Measurements from ENCODE around the gene ID1. TPM values are rescaled to one million over a fixed set of nuclear protein-coding genes. Genes with fewer than 3 reads are reported as not detected.
A peak's percentile ranks its signal among the peaks of the same experiment; 100 is the strongest.

Gene ID1
- total and polyA plus RNA-seq, 2 of the 13 experiments (the other 11 are each of a cell fraction or from before 2014, with no cell fraction given), result 320 to 419 TPM

DNA sequence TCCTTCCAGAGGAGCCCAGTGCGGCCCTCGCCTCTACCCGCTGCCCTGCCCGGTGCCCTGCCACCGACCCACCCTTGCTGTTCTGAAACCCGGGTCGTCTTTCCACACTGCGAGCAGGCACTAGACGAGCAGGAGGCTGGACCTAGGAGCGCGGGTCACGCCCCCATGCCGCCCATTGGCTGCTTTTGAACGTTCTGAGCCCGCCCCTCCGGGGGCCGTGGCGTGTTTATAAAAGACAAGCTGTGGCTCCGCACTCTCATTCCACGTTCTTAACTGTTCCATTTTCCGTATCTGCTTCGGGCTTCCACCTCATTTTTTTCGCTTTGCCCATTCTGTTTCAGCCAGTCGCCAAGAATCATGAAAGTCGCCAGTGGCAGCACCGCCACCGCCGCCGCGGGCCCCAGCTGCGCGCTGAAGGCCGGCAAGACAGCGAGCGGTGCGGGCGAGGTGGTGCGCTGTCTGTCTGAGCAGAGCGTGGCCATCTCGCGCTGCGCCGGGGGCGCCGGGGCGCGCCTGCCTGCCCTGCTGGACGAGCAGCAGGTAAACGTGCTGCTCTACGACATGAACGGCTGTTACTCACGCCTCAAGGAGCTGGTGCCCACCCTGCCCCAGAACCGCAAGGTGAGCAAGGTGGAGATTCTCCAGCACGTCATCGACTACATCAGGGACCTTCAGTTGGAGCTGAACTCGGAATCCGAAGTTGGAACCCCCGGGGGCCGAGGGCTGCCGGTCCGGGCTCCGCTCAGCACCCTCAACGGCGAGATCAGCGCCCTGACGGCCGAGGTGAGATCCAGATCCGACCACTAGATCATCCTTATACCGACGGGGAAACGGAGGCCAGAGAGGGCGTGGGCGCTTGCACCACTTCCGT is at the start of gene ID1 (continued):
- TF ChIP-seq, protein P1, sequence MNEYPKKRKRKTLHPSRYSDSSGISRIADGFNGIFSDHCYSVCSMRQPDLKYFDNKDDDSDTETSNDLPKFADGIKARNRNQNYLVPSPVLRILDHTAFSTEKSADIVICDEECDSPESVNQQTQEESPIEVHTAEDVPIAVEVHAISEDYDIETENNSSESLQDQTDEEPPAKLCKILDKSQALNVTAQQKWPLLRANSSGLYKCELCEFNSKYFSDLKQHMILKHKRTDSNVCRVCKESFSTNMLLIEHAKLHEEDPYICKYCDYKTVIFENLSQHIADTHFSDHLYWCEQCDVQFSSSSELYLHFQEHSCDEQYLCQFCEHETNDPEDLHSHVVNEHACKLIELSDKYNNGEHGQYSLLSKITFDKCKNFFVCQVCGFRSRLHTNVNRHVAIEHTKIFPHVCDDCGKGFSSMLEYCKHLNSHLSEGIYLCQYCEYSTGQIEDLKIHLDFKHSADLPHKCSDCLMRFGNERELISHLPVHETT (CRISPR knock-in tag; conservative IDR thresholded peaks at IDR 0.05), result no peak; the same call in 1 of the 2 replicates
- TF ChIP-seq KLF13 (CRISPR knock-in tag; IDR thresholded peaks at IDR 0.05) (0 out of 2 replicates have a peak, but pooled peaks have one; percentile 43), ZNF883 (CRISPR knock-in tag; IDR thresholded peaks at IDR 0.05; ENCODE audit: not compliant biosample characterization) (peak; percentile 93), ZNF549 (CRISPR knock-in tag; IDR thresholded peaks at IDR 0.05) (peak; percentile 46; the same call in 1 of the 2 replicates), TOE1 (CRISPR knock-in tag; IDR thresholded peaks at IDR 0.05) (no peak; the same call in 1 of the 2 replicates), PCBP1 (IDR thresholded peaks at IDR 0.05; ENCODE audit: borderline replicate concordance, low read depth, low read length) (no peak), ZNF143 (CRISPR knock-in tag; IDR thresholded peaks at IDR 0.05) (no peak), ZIK1 (CRISPR knock-in tag; IDR thresholded peaks at IDR 0.05; ENCODE audit: borderline replicate concordance, low read depth) (0 out of 2 replicates have a peak, but pooled peaks have one; percentile 73), MZF1 (CRISPR knock-in tag; IDR thresholded peaks at IDR 0.05; ENCODE audit: borderline replicate concordance) (no peak; the same call in 1 of the 2 replicates), ZNF747 (CRISPR knock-in tag; IDR thresholded peaks at IDR 0.05; ENCODE audit: borderline replicate concordance) (peak; percentile 96; the same call in 1 of the 2 replicates), IRX3 (CRISPR knock-in tag; IDR thresholded peaks at IDR 0.05; ENCODE audit: borderline replicate concordance, low read depth) (peak; percentile 98), JUND (CRISPR knock-in tag; IDR thresholded peaks at IDR 0.05) (peak; percentile 83), HMG20B (CRISPR knock-in tag; conservative IDR thresholded peaks at IDR 0.05) (peak; percentile 77), CHD2 (IDR thresholded peaks at IDR 0.05; ENCODE audit: low read depth, low read length) (peak; percentile 23; the same call in 1 of the 2 replicates), YY1 (IDR thresholded peaks at IDR 0.05; ENCODE audit: insufficient read depth, insufficient replicate concordance, low read depth, low read length) (peak; percentile 59), SNRNP70 (IDR thresholded peaks at IDR 0.05; ENCODE audit: low read depth, low read length) (no peak)
- TF ChIP-seq, protein P2, sequence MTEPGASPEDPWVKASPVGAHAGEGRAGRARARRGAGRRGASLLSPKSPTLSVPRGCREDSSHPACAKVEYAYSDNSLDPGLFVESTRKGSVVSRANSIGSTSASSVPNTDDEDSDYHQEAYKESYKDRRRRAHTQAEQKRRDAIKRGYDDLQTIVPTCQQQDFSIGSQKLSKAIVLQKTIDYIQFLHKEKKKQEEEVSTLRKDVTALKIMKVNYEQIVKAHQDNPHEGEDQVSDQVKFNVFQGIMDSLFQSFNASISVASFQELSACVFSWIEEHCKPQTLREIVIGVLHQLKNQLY (CRISPR knock-in tag; IDR thresholded peaks at IDR 0.05), result peak; percentile 76; the same call in 1 of the 2 replicates
- TF ChIP-seq, protein P3, sequence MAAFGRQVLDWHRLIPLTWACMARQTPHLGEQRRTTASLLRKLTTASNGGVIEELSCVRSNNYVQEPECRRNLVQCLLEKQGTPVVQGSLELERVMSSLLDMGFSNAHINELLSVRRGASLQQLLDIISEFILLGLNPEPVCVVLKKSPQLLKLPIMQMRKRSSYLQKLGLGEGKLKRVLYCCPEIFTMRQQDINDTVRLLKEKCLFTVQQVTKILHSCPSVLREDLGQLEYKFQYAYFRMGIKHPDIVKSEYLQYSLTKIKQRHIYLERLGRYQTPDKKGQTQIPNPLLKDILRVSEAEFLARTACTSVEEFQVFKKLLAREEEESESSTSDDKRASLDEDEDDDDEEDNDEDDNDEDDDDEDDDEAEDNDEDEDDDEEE (CRISPR knock-in tag; IDR thresholded peaks at IDR 0.05), result peak; percentile 85
- TF ChIP-seq, protein P4, sequence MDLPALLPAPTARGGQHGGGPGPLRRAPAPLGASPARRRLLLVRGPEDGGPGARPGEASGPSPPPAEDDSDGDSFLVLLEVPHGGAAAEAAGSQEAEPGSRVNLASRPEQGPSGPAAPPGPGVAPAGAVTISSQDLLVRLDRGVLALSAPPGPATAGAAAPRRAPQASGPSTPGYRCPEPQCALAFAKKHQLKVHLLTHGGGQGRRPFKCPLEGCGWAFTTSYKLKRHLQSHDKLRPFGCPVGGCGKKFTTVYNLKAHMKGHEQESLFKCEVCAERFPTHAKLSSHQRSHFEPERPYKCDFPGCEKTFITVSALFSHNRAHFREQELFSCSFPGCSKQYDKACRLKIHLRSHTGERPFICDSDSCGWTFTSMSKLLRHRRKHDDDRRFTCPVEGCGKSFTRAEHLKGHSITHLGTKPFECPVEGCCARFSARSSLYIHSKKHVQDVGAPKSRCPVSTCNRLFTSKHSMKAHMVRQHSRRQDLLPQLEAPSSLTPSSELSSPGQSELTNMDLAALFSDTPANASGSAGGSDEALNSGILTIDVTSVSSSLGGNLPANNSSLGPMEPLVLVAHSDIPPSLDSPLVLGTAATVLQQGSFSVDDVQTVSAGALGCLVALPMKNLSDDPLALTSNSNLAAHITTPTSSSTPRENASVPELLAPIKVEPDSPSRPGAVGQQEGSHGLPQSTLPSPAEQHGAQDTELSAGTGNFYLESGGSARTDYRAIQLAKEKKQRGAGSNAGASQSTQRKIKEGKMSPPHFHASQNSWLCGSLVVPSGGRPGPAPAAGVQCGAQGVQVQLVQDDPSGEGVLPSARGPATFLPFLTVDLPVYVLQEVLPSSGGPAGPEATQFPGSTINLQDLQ (CRISPR knock-in tag; IDR thresholded peaks at IDR 0.05), result peak; percentile 95
- TF ChIP-seq, protein P5, sequence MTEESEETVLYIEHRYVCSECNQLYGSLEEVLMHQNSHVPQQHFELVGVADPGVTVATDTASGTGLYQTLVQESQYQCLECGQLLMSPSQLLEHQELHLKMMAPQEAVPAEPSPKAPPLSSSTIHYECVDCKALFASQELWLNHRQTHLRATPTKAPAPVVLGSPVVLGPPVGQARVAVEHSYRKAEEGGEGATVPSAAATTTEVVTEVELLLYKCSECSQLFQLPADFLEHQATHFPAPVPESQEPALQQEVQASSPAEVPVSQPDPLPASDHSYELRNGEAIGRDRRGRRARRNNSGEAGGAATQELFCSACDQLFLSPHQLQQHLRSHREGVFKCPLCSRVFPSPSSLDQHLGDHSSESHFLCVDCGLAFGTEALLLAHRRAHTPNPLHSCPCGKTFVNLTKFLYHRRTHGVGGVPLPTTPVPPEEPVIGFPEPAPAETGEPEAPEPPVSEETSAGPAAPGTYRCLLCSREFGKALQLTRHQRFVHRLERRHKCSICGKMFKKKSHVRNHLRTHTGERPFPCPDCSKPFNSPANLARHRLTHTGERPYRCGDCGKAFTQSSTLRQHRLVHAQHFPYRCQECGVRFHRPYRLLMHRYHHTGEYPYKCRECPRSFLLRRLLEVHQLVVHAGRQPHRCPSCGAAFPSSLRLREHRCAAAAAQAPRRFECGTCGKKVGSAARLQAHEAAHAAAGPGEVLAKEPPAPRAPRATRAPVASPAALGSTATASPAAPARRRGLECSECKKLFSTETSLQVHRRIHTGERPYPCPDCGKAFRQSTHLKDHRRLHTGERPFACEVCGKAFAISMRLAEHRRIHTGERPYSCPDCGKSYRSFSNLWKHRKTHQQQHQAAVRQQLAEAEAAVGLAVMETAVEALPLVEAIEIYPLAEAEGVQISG (CRISPR knock-in tag; IDR thresholded peaks at IDR 0.05), result peak; percentile 92

Data from HepG2 (cell line).